Large intestine (tissue), 3 donors: ENCODE measurements around the gene NDUFV2. TPM values are rescaled to one million over a fixed set of nuclear protein-coding genes. Genes with fewer than 3 reads are reported as not detected.

Experiments
- DNase-seq, 2 donors: peaks; one replicate each; pipeline versions ENCODE4 v3.0.0 to v3.0.0-alpha.2; 2013
- H3K27ac ChIP-seq: one replicate; pipeline ENCODE4 v1.5.1; 2013; ENCODE audit warnings: low read length
- H3K27me3 ChIP-seq: 2 replicates; pipeline ENCODE4 v1.6.1; 2013; ENCODE audit warnings: low read length; ENCODE audit not compliant: control insufficient read depth, insufficient read depth
- H3K36me3 ChIP-seq: 2 replicates; pipeline ENCODE4 v1.6.1; 2013; ENCODE audit warnings: low read length; ENCODE audit not compliant: control insufficient read depth, insufficient read depth
- H3K4me1 ChIP-seq: one replicate; pipeline ENCODE4 v1.6.1; 2013; ENCODE audit warnings: low read length; ENCODE audit not compliant: control insufficient read depth, insufficient read depth
- H3K4me3 ChIP-seq: one replicate; pipeline ENCODE4 v1.5.1; 2013; ENCODE audit warnings: low read length
- H3K9me3 ChIP-seq: one replicate; pipeline ENCODE4 v1.6.1; 2013; ENCODE audit warnings: mild to moderate bottlenecking, low read depth, low read length, moderate library complexity; ENCODE audit not compliant: control insufficient read depth
- WGBS: methylation state at CpG from one replicate; pipeline ENCODE4 v1.1.5; 2013; ENCODE audit warnings: low lambda C conversion rate; ENCODE audit not compliant: insufficient coverage; 5-methylcytosine and 5-hydroxymethylcytosine counted together
- polyA plus RNA-seq: library from polyadenylated mRNA; unstranded; fragments of 120-200 nt; gene quantifications from one replicate; pipeline ENCODE4 v1.2.1, GENCODE V29; 2013

Gene NDUFV2
- polyA plus RNA-seq, 1 donor, result 126 TPM

- Histone ChIP-seq H3K36me3 (peaks cover 3% of the 10 kb centered on the region), H3K4me3 (no peak overlapping the region), H3K27ac (no peak overlapping the region), H3K27me3 (no peaks in the 10 kb centered on the region), H3K9me3 (no peaks in the 10 kb centered on the region), H3K4me1 (peaks cover 31% of the 10 kb centered on the region)
- no peak for DNase-seq
- 67% methylated on average over 1 of the region's 4 CpGs for WGBS
Measured at GRCh38 chr18:9109523-9109922, 7.0 kb downstream of the NDUFV2 start.

- DNase-seq, result no peak
- Histone ChIP-seq H3K4me1 (peaks cover 10% of the 10 kb centered on the region), H3K27me3 (no peaks in the 10 kb centered on the region), H3K4me3 (no peak overlapping the region), H3K27ac (no peak overlapping the region), H3K9me3 (no peaks in the 10 kb centered on the region), H3K36me3 (peaks cover 5% of the 10 kb centered on the region)
- no CpG with 5 or more reads among the region's 7 CpGs for WGBS
Measured at GRCh38 chr18:9113468-9114149, 11.1 kb downstream of the NDUFV2 start.

DNA sequence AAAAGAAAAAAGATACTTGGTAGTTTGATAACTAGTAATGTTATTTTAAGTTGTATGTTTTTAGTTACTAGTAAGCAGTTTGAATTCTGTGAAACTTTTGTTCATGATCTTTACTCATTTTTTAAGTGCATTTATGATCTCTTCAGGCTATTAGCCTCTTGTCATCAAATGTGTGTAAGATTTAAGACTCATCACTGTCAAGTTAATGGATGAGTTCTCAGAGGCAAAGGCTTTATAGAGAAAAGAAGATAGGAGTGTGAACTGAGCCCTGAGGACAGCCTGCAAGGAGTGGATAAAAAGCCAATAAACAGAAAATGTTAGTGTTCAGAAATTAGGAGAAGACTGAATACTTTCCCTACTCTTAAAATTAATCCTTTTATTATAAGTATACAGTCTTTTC, 13.5 kb downstream of the NDUFV2 start:
- Histone ChIP-seq H3K4me3 (no peak overlapping the region), H3K9me3 (no peaks in the 10 kb centered on the region), H3K27me3 (no peaks in the 10 kb centered on the region), H3K27ac (no peak overlapping the region), H3K4me1 (peaks cover under 1% of the 10 kb centered on the region), H3K36me3 (peaks cover 14% of the 10 kb centered on the region)
- no peak for DNase-seq

DNA sequence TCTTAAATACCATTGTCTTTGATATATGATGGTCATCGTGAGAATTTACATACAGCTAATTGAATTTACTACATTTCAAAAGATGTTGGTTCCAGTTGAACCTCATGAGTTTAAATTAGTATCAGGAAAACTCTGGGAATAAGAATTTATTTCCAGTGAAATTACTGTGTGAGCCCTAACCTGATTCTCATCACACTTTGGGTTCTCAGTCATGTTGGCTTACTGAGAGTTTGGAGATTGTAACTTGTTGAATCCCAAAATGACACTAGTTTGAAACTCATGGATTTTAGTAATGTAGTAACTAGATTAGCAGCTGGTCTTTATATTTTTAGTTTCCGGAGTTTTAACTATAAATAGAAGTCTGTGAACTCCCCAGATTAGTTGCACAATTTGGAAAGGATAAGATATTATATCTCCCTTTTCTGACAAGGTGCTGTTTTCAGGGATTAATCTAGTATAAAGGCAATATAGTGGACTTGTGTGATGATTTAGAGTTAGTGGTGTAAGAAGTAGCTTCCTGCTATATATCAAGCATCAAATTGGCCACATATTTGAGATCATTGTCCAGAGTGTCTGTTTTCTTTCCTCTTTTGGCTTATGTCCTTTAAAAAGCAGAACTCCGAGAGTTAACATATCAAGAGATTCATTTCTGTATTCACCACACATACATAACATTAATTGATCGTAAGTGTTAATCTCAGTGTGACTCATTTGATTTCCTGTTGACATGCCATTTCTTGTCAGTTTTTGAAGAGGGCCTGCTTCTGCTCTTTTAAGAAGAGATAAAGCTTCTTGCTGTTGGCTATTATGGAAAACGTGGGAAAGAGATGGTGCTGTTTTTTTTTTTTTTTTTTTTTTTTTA, 15.7 kb downstream of the NDUFV2 start:
- Histone ChIP-seq H3K36me3 (peaks cover 20% of the 10 kb centered on the region), H3K4me3 (no peak overlapping the region), H3K9me3 (no peaks in the 10 kb centered on the region), H3K4me1 (no peaks in the 10 kb centered on the region), H3K27me3 (no peaks in the 10 kb centered on the region), H3K27ac (no peak overlapping the region)
- no peak for DNase-seq
- no CpG with 5 or more reads among the region's 5 CpGs for WGBS

DNA sequence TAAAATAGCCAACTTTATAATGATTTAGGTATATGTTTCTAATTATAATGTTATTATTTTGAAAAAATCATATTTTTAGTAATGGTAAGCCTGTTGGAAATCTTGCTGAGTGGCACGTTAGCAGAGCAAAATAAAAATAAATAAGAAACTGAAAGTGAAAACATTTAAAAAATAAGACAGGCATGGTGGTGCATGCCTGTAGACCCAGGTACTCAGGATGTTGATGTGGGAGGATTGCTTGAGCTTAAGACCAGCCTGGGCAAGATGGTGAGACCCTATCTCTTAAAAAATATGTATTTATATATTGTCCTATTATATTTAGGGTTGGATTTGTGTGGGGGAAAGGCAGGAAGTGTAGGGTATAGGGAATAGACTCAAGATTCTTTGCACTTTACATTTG, 18.3 kb downstream of the NDUFV2 start:
- Histone ChIP-seq H3K9me3 (no peaks in the 10 kb centered on the region), H3K27me3 (no peaks in the 10 kb centered on the region), H3K4me1 (no peaks in the 10 kb centered on the region), H3K36me3 (peaks cover 32% of the 10 kb centered on the region), H3K4me3 (no peak overlapping the region), H3K27ac (no peak overlapping the region)
- DNase-seq, result no peak
- 30% methylated on average over 1 of the region's 1 CpG for WGBS

- no peaks in the 10 kb centered on the region for H3K27me3 ChIP-seq
- no peak for DNase-seq
- no peak overlapping the region for H3K27ac ChIP-seq
- H3K36me3 ChIP-seq, result peaks cover 51% of the 10 kb centered on the region
- H3K4me1 ChIP-seq, result no peaks in the 10 kb centered on the region
- no peaks in the 10 kb centered on the region for H3K9me3 ChIP-seq
- no peak overlapping the region for H3K4me3 ChIP-seq
- whole genome bisulfite sequencing, result 100% methylated on average over 1 of the region's 2 CpGs
Measured at GRCh38 chr18:9123520-9123919, 21.0 kb downstream of the NDUFV2 start.

DNA sequence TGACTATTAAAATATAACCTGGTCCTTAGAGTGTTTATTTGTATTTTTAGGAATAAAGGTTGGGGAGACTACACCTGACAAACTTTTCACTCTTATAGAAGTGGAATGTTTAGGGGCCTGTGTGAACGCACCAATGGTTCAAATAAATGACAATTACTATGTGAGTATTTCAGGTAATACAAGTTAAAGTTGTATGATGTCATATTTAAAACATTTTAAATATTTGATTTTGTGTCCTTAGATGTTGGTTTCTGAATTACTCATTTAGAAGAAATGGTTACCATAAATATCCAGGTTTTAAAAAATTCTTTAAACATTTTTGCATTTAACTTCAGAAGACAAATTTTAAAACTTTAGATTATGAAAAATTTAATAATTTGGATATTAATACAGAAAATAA, 22.3 kb downstream of the NDUFV2 start:
- no peak overlapping the region for H3K4me3 ChIP-seq
- no peaks in the 10 kb centered on the region for H3K27me3 ChIP-seq
- H3K9me3 ChIP-seq, result no peaks in the 10 kb centered on the region
- H3K27ac ChIP-seq, result no peak overlapping the region
- peaks cover 59% of the 10 kb centered on the region for H3K36me3 ChIP-seq
- H3K4me1 ChIP-seq, result no peaks in the 10 kb centered on the region
- no peak for DNase-seq
- 89% methylated on average over 1 of the region's 1 CpG for WGBS

DNA sequence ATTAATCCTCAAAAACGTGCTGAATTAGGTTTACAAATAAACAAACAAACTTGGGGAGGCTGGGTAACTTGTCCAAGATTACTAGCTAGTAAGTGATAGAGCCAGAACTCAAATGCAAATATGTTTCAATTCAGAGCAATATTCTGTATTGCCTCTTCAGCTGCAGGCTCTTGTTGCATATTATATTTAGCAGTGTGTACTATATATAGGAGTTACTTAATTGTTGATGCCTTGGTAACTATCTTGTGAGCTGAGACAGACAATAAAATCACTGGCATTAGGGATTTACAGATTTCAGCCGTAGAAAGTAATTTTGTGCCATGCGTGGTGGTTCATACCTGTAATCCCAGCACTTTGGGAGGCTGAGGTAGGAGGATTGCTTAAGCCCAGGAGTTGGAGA, 23.8 kb downstream of the NDUFV2 start:
- WGBS, result 80% methylated on average over 1 of the region's 3 CpGs
- Histone ChIP-seq H3K9me3 (no peaks in the 10 kb centered on the region), H3K4me3 (no peak overlapping the region), H3K27ac (no peak overlapping the region), H3K4me1 (no peaks in the 10 kb centered on the region), H3K36me3 (peaks cover 58% of the 10 kb centered on the region), H3K27me3 (no peaks in the 10 kb centered on the region)
- no peak for DNase-seq

DNA sequence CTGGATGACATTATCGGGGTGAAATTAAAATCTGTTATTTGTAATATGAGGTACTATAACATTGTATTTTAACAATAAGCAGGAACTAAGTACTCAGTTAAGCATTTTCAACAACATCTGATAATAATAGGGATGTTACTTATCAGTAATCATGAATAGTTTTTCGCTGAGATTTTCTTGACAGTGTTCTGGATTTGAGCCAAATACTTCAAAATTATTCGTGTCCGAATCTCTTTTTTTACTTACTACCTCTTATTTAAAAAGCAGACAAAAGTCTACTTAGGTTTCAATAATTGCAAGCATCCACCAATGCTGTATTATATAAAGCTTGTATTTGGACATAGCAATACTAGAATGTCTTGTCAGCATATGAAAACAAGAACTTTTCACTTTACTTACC, 27.7 kb downstream of the NDUFV2 start:
- no peak for DNase-seq
- peaks cover 52% of the 10 kb centered on the region for H3K36me3 ChIP-seq
- H3K27ac ChIP-seq, result no peak overlapping the region
- H3K4me1 ChIP-seq, result peaks cover 3% of the 10 kb centered on the region
- no CpG with 5 or more reads among the region's 4 CpGs for WGBS
- H3K9me3 ChIP-seq, result no peaks in the 10 kb centered on the region
- H3K27me3 ChIP-seq, result no peaks in the 10 kb centered on the region
- no peak overlapping the region for H3K4me3 ChIP-seq

DNA sequence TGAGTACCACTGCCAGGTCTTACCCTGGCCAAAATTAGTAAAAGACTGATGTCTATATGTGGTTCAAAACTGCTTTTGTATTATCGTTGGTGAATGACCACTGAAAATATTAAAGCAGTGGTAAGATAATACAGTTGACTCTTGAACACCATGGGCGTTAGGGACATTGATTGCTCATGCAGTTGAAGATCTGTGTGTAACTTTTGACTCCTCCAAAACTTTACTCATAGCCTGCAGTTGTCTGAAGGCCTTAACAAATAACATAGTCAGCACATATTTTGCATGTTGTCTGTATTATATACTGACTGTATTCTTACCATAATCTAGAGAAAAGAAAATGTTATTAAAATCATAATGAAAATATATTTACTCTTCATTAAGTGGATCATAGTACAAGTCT, 28.3 kb downstream of the NDUFV2 start:
- Histone ChIP-seq H3K4me1 (peaks cover 7% of the 10 kb centered on the region), H3K27ac (no peak overlapping the region), H3K36me3 (peaks cover 49% of the 10 kb centered on the region), H3K27me3 (no peaks in the 10 kb centered on the region), H3K4me3 (no peak overlapping the region), H3K9me3 (no peaks in the 10 kb centered on the region)
- DNase-seq, result no peak
- WGBS, result 40% methylated on average over 1 of the region's 2 CpGs
